DMS114 treated with DMSO at 0.1 percent for 48 hours (cell line): ENCODE results near the gene BTN2A1.
A peak's percentile ranks its signal among the peaks of the same experiment; 100 is the strongest.

ENCODE experiments used
- DNase-seq: peaks from one replicate; lab custom pipeline; 2025; ENCODE audit not compliant: unreplicated experiment; lab: John Stamatoyannopoulos, UW

BTN2A1 gene

GRCh38 chr6:26465776-26466175 is 8.0 kb downstream of the BTN2A1 start:
- DNase-seq: no peak

GRCh38 chr6:26468829-26469228 is 11.1 kb downstream of the BTN2A1 start:
- no peak for DNase-seq

- DNase-seq: no peak
Measured at GRCh38 chr6:26470643-26471042, 12.9 kb downstream of the BTN2A1 start.

GRCh38 chr6:26471970-26472369 is 14.2 kb downstream of the BTN2A1 start:
- DNase-seq: no peak

GRCh38 chr6:26472549-26473290 is 15.0 kb downstream of the BTN2A1 start:
- no peak for DNase-seq

GRCh38 chr6:26473429-26473757 is 15.6 kb downstream of the BTN2A1 start:
- peak; percentile 58 for DNase-seq

GRCh38 chr6:26473758-26474438 is 16.1 kb downstream of the BTN2A1 start:
- peak; percentile 99 for DNase-seq

GRCh38 chr6:26474439-26474881 is 16.7 kb downstream of the BTN2A1 start:
- DNase-seq: no peak

GRCh38 chr6:26475823-26476729 is 18.3 kb downstream of the BTN2A1 start:
- no peak for DNase-seq

- DNase-seq: no peak
Measured at GRCh38 chr6:26476896-26477295, 19.1 kb downstream of the BTN2A1 start.

GRCh38 chr6:26477426-26477825 is 19.7 kb downstream of the BTN2A1 start:
- no peak for DNase-seq

- no peak for DNase-seq
Measured at GRCh38 chr6:26478100-26478984, 20.6 kb downstream of the BTN2A1 start.

- DNase-seq: no peak
Measured at GRCh38 chr6:26478985-26479278, 21.2 kb downstream of the BTN2A1 start.

- DNase-seq: no peak
Measured at GRCh38 chr6:26482338-26482737, 24.6 kb downstream of the BTN2A1 start.

GRCh38 chr6:26483727-26484126 is 26.0 kb downstream of the BTN2A1 start:
- no peak for DNase-seq

- no peak for DNase-seq
Measured at GRCh38 chr6:26484161-26484560, 26.4 kb downstream of the BTN2A1 start.

- DNase-seq: no peak
Measured at GRCh38 chr6:26485112-26485780, 27.5 kb downstream of the BTN2A1 start.

GRCh38 chr6:26486358-26486757 is 28.6 kb downstream of the BTN2A1 start:
- DNase-seq: no peak

- DNase-seq: no peak
Measured at GRCh38 chr6:26487466-26487865, 29.7 kb downstream of the BTN2A1 start.
